Stimulated activated naive CD8-positive, alpha-beta T cell treated with anti-CD3 and anti-CD28 coated beads, Interleukin-15, Interleukin-2, amounts not matched to agents 100 U/mL and 50 U/mL, for 24 hours (primary cell): ENCODE measurements around the gene SYTL5.
"Not testable (repeated sequence)": the region's sequence is repeated elsewhere in the genome, so short reads cannot be mapped to it uniquely, and the experiment has no call there.

Source experiments
- ATAC-seq: fragments of 150-1000 bp; cut with Tn5 transposase; one replicate; pipeline ENCODE4 v1.10.0; 2021
- DNase-seq: peaks from one replicate; pipeline ENCODE4 v3.0.0; 2021

Gene SYTL5

GRCh38 chrX:38006291-38006690 is at the start of gene SYTL5:
SYTL5 (plus strand) TSS chrX:38006553; CDS start chrX:38033890, 27,337 bp downstream.
- DNase-seq = no peak
- ATAC-seq = no peak

- ATAC-seq = no peak
Observed at GRCh38 chrX:37958525-37959211, 47.7 kb upstream of the SYTL5 start.

DNA sequence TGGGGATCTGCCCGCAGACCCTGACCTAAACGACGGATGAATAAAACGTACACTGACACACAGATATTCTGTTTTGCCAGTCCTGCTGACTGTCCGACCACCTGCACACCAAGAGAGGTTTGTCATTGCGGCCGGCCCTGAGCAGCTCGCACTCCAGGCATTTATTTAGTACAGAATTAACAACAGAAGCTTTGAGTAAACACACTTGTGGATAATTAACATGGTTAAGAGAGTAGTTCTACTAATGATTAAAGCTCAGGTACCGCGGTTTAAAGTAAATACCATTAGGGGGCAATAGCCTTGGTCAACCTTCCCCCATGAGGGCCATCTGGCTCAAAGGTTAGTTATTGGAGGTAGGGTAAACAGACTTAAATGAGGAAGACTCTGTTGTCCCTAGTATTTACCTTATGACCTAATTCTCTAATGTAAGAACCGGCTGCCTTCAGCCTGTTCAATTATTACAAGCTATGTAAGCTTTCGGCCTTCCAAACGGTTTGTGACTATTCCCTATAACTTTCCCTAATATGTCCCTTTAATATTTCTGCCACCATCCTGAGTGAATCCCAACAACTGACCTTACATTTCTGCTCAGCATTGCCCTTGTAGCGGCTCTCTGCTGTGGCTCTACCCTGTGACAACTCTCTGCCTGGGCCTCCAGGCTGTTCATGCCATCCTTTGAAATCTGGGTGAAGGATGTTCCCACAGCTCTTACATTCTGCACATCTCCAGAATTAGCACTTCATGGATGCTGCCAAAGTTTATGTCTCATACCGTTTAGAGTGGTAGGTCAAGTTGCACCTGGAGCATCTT is 46.9 kb upstream of the SYTL5 start:
- no peak for ATAC-seq
- no peak for DNase-seq

More at GRCh38 chrX:37958525-37959211, 47.7 kb upstream of the SYTL5 start:
- no peak for DNase-seq

DNA sequence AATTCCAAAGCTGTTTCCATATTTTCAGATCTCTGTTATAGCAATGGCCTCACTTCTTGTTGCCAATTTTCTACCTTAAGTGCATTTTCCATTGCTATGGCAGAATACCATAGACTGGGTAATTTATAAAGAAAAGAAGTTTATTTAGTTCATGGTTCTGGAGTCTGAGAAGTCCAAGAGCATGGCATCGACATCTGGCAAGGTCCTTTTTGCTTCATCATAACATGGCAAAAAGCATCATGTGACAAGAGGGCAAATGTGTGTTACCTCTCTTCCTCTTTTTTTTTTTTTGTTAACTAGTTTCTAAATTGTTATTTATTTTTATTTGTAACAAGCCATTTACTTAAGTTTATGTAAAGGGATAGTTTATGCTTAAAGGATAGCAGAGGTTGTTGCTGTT is 45.2 kb upstream of the SYTL5 start:
- no peak for DNase-seq
- no peak for ATAC-seq

GRCh38 chrX:37967714-37968113 is 38.6 kb upstream of the SYTL5 start:
- DNase-seq = no peak
- ATAC-seq = no peak

GRCh38 chrX:37975421-37975820 is 30.9 kb upstream of the SYTL5 start:
- no peak for ATAC-seq
- no peak for DNase-seq

DNA sequence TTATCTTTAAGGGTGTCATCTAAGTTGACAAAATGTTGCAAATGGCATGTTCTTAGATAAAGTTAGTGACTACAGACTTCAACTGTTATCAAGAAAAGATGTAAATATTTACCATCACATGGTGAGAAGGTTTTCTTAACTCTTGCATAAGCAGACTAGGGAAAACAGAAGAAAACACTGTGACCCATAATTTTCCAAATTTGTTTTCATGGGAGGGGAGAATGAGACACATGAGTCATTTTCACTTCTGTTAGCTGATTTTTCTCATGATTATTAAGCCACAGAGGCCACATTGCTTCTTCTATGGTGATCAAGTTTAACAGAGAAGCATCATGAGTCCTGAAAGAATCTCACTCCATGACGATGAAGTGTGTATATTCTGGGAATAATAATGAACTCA is 30.2 kb upstream of the SYTL5 start:
- no peak for ATAC-seq

DNA sequence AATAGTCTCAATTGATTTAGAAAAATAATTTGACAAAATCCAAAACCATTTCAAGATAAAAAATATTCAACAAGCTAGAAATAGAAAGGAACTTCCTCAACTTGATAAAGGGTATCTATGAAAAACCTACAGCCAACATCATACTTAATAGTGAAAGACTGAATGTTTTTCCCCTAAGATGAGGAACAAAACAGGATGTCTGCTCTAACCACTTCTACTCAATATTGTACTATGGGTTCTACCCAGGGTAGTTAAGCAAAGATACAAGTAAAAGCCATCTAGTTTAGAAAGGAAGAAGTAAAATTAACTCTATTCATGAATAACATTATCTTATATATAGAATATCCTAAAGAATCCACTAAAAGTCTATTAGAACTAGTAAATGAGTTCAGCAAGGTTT is 21.5 kb upstream of the SYTL5 start:
- ATAC-seq = no peak
- no peak for DNase-seq

More for the DNA sequence above, 30.2 kb upstream of the SYTL5 start:
- no peak for DNase-seq

GRCh38 chrX:37986893-37987292 is 19.5 kb upstream of the SYTL5 start:
- no peak for DNase-seq
- ATAC-seq = no peak

DNA sequence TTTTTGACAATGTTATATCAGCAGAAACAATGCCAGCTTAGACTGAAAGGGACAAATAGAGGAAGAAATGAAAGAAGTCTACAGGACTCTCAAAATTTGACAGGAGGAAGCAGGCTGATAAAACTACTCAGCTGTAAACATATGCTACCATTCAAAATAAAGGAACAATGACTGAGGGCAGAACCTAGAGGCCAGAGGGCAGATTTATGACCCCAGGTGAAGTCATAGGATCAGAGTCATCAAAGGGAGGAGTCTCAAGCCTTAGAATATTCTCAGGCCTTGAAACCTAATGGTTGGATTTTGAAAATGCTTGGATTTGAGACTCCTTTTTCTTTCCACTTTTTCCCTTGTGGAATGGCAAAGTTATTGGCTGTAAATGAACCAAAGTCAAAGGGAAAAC is 17.0 kb upstream of the SYTL5 start:
- no peak for ATAC-seq
- no peak for DNase-seq

DNA sequence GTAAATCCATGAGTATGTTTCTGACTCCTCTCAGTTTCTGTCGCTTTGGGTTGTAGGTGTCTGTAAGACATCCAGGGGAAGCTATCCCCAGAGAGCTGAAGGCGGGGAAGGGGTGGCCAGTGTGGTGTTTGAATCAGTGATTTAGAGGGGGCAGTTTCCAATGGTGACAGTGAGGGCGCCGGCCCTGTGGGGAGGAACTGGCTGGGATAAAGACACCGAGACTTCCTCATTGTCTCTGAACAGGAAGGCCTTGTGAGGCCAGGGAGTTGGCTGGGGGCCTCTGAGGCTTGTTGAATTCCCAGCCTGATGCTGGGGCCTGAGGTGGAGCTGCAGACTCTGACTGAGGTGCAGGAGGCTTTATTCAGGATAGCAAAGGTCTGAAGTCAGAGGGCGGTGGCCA is 15.1 kb upstream of the SYTL5 start:
- not testable (repeated sequence) for DNase-seq, ATAC-seq

DNA sequence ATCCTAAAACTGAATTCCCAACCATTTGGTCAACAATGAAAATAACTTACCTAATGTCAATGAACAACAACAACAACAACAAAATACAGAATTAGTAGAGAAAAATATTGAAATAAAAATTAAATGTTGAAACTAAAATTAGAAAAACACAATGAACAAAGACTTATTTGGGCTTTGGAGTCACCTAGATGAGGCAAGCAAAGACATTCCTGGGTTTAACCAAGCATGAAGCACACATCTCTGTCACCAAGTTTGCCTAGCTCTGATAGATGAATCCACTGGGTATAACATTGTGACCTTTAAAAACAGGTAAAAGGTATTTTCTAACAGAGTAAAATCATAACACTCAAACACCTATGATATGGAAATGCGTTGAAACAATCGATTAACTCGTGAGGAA is 13.2 kb upstream of the SYTL5 start:
- no peak for DNase-seq
- no peak for ATAC-seq

GRCh38 chrX:37993837-37994619 is 12.3 kb upstream of the SYTL5 start:
- ATAC-seq = no peak
- no peak for DNase-seq

- DNase-seq (no peak), ATAC-seq (no peak)
Observed at GRCh38 chrX:37995428-37995827, 10.9 kb upstream of the SYTL5 start.

DNA sequence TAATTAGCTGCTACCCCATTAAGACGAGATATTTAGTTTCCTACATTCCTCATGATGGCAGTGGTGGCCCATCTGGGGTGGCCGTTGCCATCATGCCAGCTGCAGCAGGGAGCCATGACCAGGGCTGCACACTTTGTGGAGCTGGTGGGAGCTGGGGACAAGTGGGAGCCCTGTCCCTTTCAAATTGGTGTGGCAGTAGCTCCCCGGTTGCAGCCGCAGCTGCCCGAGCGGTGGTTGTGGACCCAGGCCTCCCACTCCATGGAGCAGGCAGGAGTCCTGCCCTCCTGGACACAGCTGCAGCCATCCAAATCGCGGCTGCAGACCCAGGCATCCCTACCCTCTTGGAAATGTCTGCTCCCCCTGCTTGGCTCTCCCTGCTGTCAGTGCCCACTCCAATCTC is 9.3 kb upstream of the SYTL5 start:
- ATAC-seq (no peak), DNase-seq (no peak)

- ATAC-seq (no peak), DNase-seq (no peak)
Observed at GRCh38 chrX:37998586-37999262, 7.6 kb upstream of the SYTL5 start.

- no peak for ATAC-seq
- no peak for DNase-seq
Observed at GRCh38 chrX:38000706-38001105, 5.6 kb upstream of the SYTL5 start.

GRCh38 chrX:38004046-38004445 is 2.3 kb upstream of the SYTL5 start:
- no peak for DNase-seq
- ATAC-seq = no peak

DNA sequence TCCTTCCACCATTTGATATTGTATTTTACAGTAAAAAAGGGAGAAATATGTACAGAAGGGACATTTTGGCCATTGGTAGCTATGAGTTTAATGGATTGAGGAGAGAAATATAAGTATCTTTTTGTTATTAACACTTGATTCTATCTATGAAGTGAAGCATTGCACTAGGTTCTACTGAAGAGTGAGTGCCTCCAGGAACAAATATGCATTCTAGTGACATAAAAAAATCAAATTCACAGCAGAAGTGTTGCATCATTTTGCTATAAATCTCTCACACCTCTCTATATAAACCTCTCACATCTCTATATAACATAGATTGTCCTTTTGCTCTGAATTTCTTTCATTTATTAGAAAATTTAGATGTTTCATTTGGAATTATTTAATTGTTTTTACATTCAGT is 425 bp downstream of the SYTL5 start:
- DNase-seq (no peak), ATAC-seq (no peak)

- DNase-seq (no peak), ATAC-seq (no peak)
Observed at GRCh38 chrX:38008658-38009057, 2.3 kb downstream of the SYTL5 start.

DNA sequence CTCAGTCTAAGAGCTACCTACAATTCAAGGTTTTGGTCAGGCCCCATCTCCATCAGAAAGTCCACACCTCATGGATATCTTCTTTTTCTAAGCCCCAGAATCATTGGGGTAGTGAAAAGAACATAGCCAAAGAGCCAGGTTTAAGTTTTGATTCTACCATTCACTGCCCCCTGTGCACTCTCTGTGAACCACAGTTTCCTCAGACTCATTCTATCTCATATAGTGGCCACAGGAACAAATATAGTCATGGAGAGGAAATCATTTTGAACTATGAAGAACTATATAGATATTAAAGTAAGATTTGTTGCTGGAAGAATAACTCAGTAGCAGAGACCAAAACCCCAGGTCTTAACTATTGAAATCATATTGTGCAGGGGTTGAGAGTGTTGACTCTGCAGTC is 3.3 kb downstream of the SYTL5 start:
- ATAC-seq (no peak), DNase-seq (no peak)

GRCh38 chrX:38018766-38019425 is 12.5 kb downstream of the SYTL5 start:
- ATAC-seq (no peak), DNase-seq (no peak)
